HepG2 (cell line): ENCODE data around the gene EIF5B.

Experiments
- CEBPB ChIP-seq: IDR thresholded peaks from 2 replicates; pipeline ENCODE4 v1.6.1; 2011; ENCODE audit warnings: low read depth, low read length, improper control_type of control experiment, borderline replicate concordance
- TF ChIP-seq, protein P1 (sequence below): sonication (generic); formaldehyde crosslinking; IDR thresholded peaks from 2 replicates; pipeline ENCODE4 v1.8.1; 2022; ENCODE audit warnings: mild to moderate bottlenecking, missing genetic modification reagents
- TF ChIP-seq, protein P2 (sequence below): sonication (generic); formaldehyde crosslinking; IDR thresholded peaks from 2 replicates; pipeline ENCODE4 v1.9.0; 2021; ENCODE audit warnings: missing genetic modification reagents, mild to moderate bottlenecking, borderline replicate concordance

GRCh38 chr2:99350194-99350593 is 13.0 kb downstream of the EIF5B start:
- no peak for TF ChIP-seq CEBPB
- TF ChIP-seq, protein P1, sequence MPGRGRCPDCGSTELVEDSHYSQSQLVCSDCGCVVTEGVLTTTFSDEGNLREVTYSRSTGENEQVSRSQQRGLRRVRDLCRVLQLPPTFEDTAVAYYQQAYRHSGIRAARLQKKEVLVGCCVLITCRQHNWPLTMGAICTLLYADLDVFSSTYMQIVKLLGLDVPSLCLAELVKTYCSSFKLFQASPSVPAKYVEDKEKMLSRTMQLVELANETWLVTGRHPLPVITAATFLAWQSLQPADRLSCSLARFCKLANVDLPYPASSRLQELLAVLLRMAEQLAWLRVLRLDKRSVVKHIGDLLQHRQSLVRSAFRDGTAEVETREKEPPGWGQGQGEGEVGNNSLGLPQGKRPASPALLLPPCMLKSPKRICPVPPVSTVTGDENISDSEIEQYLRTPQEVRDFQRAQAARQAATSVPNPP (CRISPR knock-in tag), result no peak
- TF ChIP-seq, protein P2, sequence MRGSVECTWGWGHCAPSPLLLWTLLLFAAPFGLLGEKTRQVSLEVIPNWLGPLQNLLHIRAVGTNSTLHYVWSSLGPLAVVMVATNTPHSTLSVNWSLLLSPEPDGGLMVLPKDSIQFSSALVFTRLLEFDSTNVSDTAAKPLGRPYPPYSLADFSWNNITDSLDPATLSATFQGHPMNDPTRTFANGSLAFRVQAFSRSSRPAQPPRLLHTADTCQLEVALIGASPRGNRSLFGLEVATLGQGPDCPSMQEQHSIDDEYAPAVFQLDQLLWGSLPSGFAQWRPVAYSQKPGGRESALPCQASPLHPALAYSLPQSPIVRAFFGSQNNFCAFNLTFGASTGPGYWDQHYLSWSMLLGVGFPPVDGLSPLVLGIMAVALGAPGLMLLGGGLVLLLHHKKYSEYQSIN (CRISPR knock-in tag), result no peak
